ENCODE results near the gene CACNA1B. TPM values are rescaled to one million over a fixed set of nuclear protein-coding genes. Genes with fewer than 3 reads are reported as not detected.

Gene CACNA1B
- total RNA-seq, 1 experiment from 2014 or later, result 7.8 TPM

DNA sequence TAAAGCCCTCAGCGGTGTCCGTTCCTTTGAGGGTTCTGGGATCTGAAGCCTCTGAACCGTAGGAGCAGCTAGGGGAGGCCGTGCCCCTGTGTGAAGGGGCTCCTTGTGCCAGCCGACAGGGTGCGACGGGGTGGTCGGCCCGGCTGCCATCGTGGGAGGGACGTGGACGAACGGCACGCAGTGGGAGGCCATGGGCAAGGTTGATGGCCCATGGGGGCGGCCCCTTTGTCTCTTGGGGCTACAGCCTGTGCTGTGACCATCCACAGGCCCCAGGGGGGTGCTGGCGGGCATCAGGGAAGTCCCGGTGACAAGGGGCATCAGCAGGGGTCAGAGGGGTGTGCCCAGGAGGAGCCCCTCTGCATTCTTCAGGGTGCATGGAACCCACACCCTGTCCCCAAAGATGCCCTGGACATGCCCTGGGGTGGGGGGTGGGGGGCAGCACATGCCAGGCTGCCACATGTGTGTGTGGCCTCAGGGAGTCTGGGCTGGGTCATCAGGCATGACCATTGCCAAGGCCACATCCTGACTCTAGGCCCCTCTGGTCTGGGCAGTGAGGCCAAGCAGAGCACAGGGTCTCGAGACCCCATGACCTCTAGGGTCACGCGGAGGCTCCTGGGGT, 49.6 kb upstream of the CACNA1B start:
- no peak overlapping the region for H3K27ac ChIP-seq (ENCODE audit: insufficient read length, low read depth, low read length)
- H4K8ac ChIP-seq (replicated peaks; ENCODE audit: insufficient read length, low read depth, low read length), result no peak overlapping the region
- no peaks in the 10 kb centered on the region for H3K4me1 ChIP-seq (ENCODE audit: insufficient read depth, low read length)
- H2BK5ac ChIP-seq (ENCODE audit: insufficient read length, low read length), result no peak overlapping the region
- no peak overlapping the region for H3K14ac ChIP-seq (ENCODE audit: insufficient read depth, low read length)
- DNase-seq, result no peak
- no peak overlapping the region for H3K4ac ChIP-seq (ENCODE audit: low read depth, low read length)
- H3K9me3 ChIP-seq (ENCODE audit: control insufficient read depth, low read depth, low read length), result no peaks in the 10 kb centered on the region
- H3K56ac ChIP-seq (ENCODE audit: insufficient read length, low read depth, low read length), result no peak overlapping the region
- no peaks in the 10 kb centered on the region for H4K20me1 ChIP-seq (ENCODE audit: control insufficient read depth, insufficient read depth, insufficient read length)
- H3K79me2 ChIP-seq (ENCODE audit: insufficient read depth, low read length), result no peaks in the 10 kb centered on the region
- Mint-ChIP-seq H3K36me3 (ENCODE audit: insufficient read depth in 1 of 3, low read depth in 3 of 3) (peaks cover 53 to 71% (median 67%) of the 10 kb centered on the region in 3 experiments), H3K9me3 (peaks cover 0 to 7% of the 10 kb centered on the region in 2 experiments; a peak in 2 of 5 replicates), H3K4me1 (no peaks in the 10 kb centered on the region), H3K27me3 (ENCODE audit: low read depth) (no peaks in the 10 kb centered on the region), H3K27ac (no peak overlapping the region), H3K4me3 (no peak overlapping the region)
- H3T11ph ChIP-seq (ENCODE audit: low read length), result no peak overlapping the region
- no peak overlapping the region for H3K9ac ChIP-seq (ENCODE audit: extremely low read depth, insufficient read length, low read length)
- peaks cover 3% of the 10 kb centered on the region for H3K23me2 ChIP-seq (ENCODE audit: insufficient read length, low read depth, low read length, poor library complexity, severe bottlenecking)
- H4K5ac ChIP-seq (ENCODE audit: insufficient read length, low read depth, low read length), result no peak overlapping the region
- TF ChIP-seq, protein P1, sequence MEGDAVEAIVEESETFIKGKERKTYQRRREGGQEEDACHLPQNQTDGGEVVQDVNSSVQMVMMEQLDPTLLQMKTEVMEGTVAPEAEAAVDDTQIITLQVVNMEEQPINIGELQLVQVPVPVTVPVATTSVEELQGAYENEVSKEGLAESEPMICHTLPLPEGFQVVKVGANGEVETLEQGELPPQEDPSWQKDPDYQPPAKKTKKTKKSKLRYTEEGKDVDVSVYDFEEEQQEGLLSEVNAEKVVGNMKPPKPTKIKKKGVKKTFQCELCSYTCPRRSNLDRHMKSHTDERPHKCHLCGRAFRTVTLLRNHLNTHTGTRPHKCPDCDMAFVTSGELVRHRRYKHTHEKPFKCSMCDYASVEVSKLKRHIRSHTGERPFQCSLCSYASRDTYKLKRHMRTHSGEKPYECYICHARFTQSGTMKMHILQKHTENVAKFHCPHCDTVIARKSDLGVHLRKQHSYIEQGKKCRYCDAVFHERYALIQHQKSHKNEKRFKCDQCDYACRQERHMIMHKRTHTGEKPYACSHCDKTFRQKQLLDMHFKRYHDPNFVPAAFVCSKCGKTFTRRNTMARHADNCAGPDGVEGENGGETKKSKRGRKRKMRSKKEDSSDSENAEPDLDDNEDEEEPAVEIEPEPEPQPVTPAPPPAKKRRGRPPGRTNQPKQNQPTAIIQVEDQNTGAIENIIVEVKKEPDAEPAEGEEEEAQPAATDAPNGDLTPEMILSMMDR (conservative IDR thresholded peaks at IDR 0.05), result no peak
- no peak overlapping the region for H3K18ac ChIP-seq (ENCODE audit: insufficient read length, low read depth, low read length)
- H3K23ac ChIP-seq (ENCODE audit: insufficient read length, low read depth, low read length), result no peak overlapping the region
- H3K27me3 ChIP-seq (ENCODE audit: insufficient read depth, low read length), result no peaks in the 10 kb centered on the region
- no peak overlapping the region for H2BK12ac ChIP-seq (ENCODE audit: insufficient read length, low read depth, low read length)
- no peak overlapping the region for H2AK5ac ChIP-seq (ENCODE audit: insufficient read length, low read length)
- H2BK120ac ChIP-seq (ENCODE audit: low read depth, low read length, poor library complexity, severe bottlenecking), result no peak overlapping the region
- H4K91ac ChIP-seq (ENCODE audit: insufficient read length, low read depth, low read length), result no peak overlapping the region
- H3K4me2 ChIP-seq (ENCODE audit: insufficient read depth, insufficient read length, low read length), result no peak overlapping the region
- no peaks in the 10 kb centered on the region for H3K79me1 ChIP-seq (ENCODE audit: insufficient read depth, low read depth, low read length, poor library complexity, severe bottlenecking)
- no peak overlapping the region for H2BK15ac ChIP-seq (ENCODE audit: low read depth, low read length)
- H2AFZ ChIP-seq (ENCODE audit: low read length), result no peak overlapping the region
- H2BK20ac ChIP-seq (ENCODE audit: low read depth, low read length, poor library complexity, severe bottlenecking), result no peak overlapping the region
- WGBS (ENCODE audit: extremely low coverage, insufficient read length, low lambda C conversion rate), result no CpG with 5 or more reads among the region's 20 CpGs
